ENCODE results near the gene ATP9B.

Gene ATP9B

DNA sequence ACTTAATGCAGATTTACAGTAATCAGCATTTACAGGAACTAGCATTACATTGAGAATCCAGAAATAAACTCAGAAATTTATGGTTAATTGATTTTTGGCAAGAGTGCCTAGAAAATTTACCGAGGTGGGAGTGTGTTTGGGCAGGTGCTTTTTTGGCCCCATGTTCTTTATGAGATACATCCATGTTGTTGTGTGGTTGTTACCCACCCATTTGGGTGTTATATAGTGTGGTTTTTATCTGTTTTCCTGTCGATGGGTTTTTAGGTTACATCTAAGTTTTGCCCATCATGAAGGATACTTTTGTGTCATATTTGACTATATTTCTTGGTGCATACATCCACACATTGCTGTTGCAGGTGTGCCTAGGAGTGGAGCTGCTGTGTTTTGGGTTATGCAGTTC, 82.0 kb downstream of the ATP9B start:
- no peak overlapping the region for H2AFZ ChIP-seq (ENCODE audit: low read length)
- no peak overlapping the region for H3K27ac ChIP-seq (ENCODE audit: low read length)
- no peaks in the 10 kb centered on the region for H3F3A ChIP-seq (ENCODE audit: insufficient read depth, low read length)
- H3K36me3 ChIP-seq (replicated peaks; ENCODE audit: insufficient read depth, low read length): no peaks in the 10 kb centered on the region
- no peaks in the 10 kb centered on the region for H3K79me2 ChIP-seq (ENCODE audit: low read length)
- H3K4me2 ChIP-seq (ENCODE audit: low read depth, low read length): no peak overlapping the region
- no peaks in the 10 kb centered on the region for H3K27me3 ChIP-seq (replicated peaks; ENCODE audit: insufficient read depth, low read length)
- H3K4me1 ChIP-seq (ENCODE audit: low read length): no peaks in the 10 kb centered on the region
- no peaks in the 10 kb centered on the region for H3K9me2 ChIP-seq (replicated peaks; ENCODE audit: insufficient read depth, low read length)
- no peak for DNase-seq
- H3K4me3 ChIP-seq (ENCODE audit: low read length): no peak overlapping the region
- H3K9me3 ChIP-seq (replicated peaks; ENCODE audit: insufficient read depth, low read length): no peaks in the 10 kb centered on the region
- no peaks in the 10 kb centered on the region for H4K20me1 ChIP-seq (ENCODE audit: insufficient read depth, low read length)
- TF ChIP-seq EZH2phosphoT487 (IDR thresholded peaks at IDR 0.05; ENCODE audit: low read length): no peak
- no peak for TF ChIP-seq EZH2 (optimal IDR thresholded peaks at IDR 0.05; ENCODE audit: low read depth, low read length)
- TF ChIP-seq, protein P1, sequence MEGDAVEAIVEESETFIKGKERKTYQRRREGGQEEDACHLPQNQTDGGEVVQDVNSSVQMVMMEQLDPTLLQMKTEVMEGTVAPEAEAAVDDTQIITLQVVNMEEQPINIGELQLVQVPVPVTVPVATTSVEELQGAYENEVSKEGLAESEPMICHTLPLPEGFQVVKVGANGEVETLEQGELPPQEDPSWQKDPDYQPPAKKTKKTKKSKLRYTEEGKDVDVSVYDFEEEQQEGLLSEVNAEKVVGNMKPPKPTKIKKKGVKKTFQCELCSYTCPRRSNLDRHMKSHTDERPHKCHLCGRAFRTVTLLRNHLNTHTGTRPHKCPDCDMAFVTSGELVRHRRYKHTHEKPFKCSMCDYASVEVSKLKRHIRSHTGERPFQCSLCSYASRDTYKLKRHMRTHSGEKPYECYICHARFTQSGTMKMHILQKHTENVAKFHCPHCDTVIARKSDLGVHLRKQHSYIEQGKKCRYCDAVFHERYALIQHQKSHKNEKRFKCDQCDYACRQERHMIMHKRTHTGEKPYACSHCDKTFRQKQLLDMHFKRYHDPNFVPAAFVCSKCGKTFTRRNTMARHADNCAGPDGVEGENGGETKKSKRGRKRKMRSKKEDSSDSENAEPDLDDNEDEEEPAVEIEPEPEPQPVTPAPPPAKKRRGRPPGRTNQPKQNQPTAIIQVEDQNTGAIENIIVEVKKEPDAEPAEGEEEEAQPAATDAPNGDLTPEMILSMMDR (IDR thresholded peaks at IDR 0.05; ENCODE audit: low read length): no peak
- H3K9ac ChIP-seq (ENCODE audit: low read length): no peak overlapping the region

DNA sequence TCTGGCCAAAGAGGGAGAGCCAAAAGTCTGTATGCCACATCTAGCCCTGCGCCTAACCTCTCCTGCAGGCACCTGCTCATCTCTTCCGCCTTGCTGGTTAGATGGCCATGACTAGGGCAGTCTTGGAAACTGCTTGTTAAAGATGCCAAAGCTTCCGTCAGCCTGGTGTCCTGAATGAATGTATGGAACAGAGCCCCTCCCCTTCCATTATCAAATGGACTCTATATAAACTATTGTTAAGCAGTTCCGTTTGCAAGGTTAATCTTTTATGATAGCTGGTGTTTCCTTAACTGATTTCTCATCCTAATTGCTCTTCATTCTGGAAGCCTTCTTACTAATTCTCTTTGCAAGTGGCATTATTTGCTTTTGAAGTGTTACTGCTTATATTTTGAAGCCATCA, 87.1 kb downstream of the ATP9B start:
- no peak overlapping the region for H3K4me2 ChIP-seq (ENCODE audit: low read depth, low read length)
- H3K27me3 ChIP-seq (replicated peaks; ENCODE audit: insufficient read depth, low read length): no peaks in the 10 kb centered on the region
- H3K4me3 ChIP-seq (ENCODE audit: low read length): no peak overlapping the region
- no peak for TF ChIP-seq EZH2phosphoT487 (IDR thresholded peaks at IDR 0.05; ENCODE audit: low read length)
- TF ChIP-seq EZH2 (optimal IDR thresholded peaks at IDR 0.05; ENCODE audit: low read depth, low read length): no peak
- TF ChIP-seq, protein P1 (IDR thresholded peaks at IDR 0.05; ENCODE audit: low read length): no peak
- no peaks in the 10 kb centered on the region for H3K9me3 ChIP-seq (replicated peaks; ENCODE audit: insufficient read depth, low read length)
- H3K9ac ChIP-seq (ENCODE audit: low read length): no peak overlapping the region
- H3K4me1 ChIP-seq (ENCODE audit: low read length): peaks cover 13% of the 10 kb centered on the region
- H3K79me2 ChIP-seq (ENCODE audit: low read length): peaks cover 6% of the 10 kb centered on the region; the same call in 1 of the 2 replicates
- no peak for DNase-seq
- no peak overlapping the region for H2AFZ ChIP-seq (ENCODE audit: low read length)
- H3K36me3 ChIP-seq (replicated peaks; ENCODE audit: insufficient read depth, low read length): no peaks in the 10 kb centered on the region
- H3K27ac ChIP-seq (ENCODE audit: low read length): peak overlapping the region; percentile 72; the same call in 1 of the 2 replicates
- peaks cover 6% of the 10 kb centered on the region for H3F3A ChIP-seq (ENCODE audit: insufficient read depth, low read length)
- no peaks in the 10 kb centered on the region for H3K9me2 ChIP-seq (replicated peaks; ENCODE audit: insufficient read depth, low read length)
- no peaks in the 10 kb centered on the region for H4K20me1 ChIP-seq (ENCODE audit: insufficient read depth, low read length)

DNA sequence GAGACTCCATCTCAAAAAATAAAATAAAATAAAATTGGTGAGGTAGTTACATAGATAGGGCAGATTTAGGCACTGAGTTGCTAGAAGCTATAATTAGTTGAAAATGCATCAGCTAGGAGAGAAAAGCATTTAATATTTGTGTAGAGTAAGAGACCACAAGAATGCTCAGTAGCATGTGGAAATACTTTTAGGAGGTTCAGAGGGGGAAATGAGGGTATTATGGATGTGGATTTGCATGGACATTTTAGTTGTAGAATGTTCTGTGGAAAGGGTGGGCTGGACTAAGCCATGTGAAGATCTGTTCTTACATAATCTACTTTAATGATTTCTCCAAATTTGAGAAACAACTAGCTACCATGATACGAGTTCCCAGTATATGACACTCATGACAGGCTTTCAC, 95.5 kb downstream of the ATP9B start:
- H3K9me3 ChIP-seq (replicated peaks; ENCODE audit: insufficient read depth, low read length): no peaks in the 10 kb centered on the region
- no peak overlapping the region for H3K4me3 ChIP-seq (ENCODE audit: low read length)
- H3K9me2 ChIP-seq (replicated peaks; ENCODE audit: insufficient read depth, low read length): no peaks in the 10 kb centered on the region
- no peak overlapping the region for H3K9ac ChIP-seq (ENCODE audit: low read length)
- no peak for DNase-seq
- TF ChIP-seq EZH2 (optimal IDR thresholded peaks at IDR 0.05; ENCODE audit: low read depth, low read length): no peak
- TF ChIP-seq, protein P1 (IDR thresholded peaks at IDR 0.05; ENCODE audit: low read length): no peak
- no peak for TF ChIP-seq EZH2phosphoT487 (IDR thresholded peaks at IDR 0.05; ENCODE audit: low read length)
- no peak overlapping the region for H3K4me2 ChIP-seq (ENCODE audit: low read depth, low read length)
- H3K4me1 ChIP-seq (ENCODE audit: low read length): no peaks in the 10 kb centered on the region
- H2AFZ ChIP-seq (ENCODE audit: low read length): no peak overlapping the region
- no peak overlapping the region for H3K27ac ChIP-seq (ENCODE audit: low read length)
- no peaks in the 10 kb centered on the region for H4K20me1 ChIP-seq (ENCODE audit: insufficient read depth, low read length)
- peaks cover 5% of the 10 kb centered on the region; the same call in 1 of the 2 replicates for H3K36me3 ChIP-seq (replicated peaks; ENCODE audit: insufficient read depth, low read length)
- no peaks in the 10 kb centered on the region for H3F3A ChIP-seq (ENCODE audit: insufficient read depth, low read length)
- H3K27me3 ChIP-seq (replicated peaks; ENCODE audit: insufficient read depth, low read length): no peaks in the 10 kb centered on the region
- H3K79me2 ChIP-seq (ENCODE audit: low read length): no peaks in the 10 kb centered on the region

All from MM.1S (cell line).